ENCODE results near the gene SYTL5.

DNA sequence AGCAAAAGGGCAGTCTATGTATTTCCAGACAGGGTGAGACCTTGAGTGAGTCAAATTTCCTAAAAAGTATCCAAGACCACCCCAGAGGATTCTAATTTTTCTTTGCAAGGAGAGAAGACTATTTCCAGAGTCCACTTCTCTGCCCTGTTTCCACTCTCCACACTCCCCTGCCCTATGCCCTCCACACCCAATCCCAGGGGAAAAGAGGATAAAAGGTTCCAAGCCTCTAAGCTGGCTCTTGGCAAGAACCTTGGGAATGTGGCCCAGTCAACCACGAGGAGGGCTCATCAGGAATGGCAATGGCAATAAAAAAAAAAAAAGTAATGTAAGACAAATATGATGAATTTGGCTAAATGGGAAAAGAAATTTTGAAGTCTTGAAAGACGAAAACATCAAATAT lies 148.5 kb downstream of the SYTL5 start:
- TF ChIP-seq POLR2AphosphoS5 (IDR thresholded peaks at IDR 0.05; ENCODE audit: low read depth) (no peak), GABPA (IDR thresholded peaks at IDR 0.05; ENCODE audit: low read depth) (no peak), CTCF (IDR thresholded peaks at IDR 0.05; ENCODE audit: insufficient read depth, low read length) (no peak), SPI1 (IDR thresholded peaks at IDR 0.05; ENCODE audit: borderline replicate concordance, low read depth) (no peak)
- TF ChIP-seq, protein P1, sequence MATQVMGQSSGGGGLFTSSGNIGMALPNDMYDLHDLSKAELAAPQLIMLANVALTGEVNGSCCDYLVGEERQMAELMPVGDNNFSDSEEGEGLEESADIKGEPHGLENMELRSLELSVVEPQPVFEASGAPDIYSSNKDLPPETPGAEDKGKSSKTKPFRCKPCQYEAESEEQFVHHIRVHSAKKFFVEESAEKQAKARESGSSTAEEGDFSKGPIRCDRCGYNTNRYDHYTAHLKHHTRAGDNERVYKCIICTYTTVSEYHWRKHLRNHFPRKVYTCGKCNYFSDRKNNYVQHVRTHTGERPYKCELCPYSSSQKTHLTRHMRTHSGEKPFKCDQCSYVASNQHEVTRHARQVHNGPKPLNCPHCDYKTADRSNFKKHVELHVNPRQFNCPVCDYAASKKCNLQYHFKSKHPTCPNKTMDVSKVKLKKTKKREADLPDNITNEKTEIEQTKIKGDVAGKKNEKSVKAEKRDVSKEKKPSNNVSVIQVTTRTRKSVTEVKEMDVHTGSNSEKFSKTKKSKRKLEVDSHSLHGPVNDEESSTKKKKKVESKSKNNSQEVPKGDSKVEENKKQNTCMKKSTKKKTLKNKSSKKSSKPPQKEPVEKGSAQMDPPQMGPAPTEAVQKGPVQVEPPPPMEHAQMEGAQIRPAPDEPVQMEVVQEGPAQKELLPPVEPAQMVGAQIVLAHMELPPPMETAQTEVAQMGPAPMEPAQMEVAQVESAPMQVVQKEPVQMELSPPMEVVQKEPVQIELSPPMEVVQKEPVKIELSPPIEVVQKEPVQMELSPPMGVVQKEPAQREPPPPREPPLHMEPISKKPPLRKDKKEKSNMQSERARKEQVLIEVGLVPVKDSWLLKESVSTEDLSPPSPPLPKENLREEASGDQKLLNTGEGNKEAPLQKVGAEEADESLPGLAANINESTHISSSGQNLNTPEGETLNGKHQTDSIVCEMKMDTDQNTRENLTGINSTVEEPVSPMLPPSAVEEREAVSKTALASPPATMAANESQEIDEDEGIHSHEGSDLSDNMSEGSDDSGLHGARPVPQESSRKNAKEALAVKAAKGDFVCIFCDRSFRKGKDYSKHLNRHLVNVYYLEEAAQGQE (IDR thresholded peaks at IDR 0.05; ENCODE audit: insufficient replicate concordance, low read depth), result no peak

All from HL-60 (cell line).